Caco-2 (cell line): ENCODE measurements around the gene NCKIPSD. TPM values are rescaled to one million over a fixed set of nuclear protein-coding genes. Genes with fewer than 3 reads are reported as not detected.

Experiments used
- BruUV-seq: library from RNA; stranded (reverse); fragments of 400-500 nt; replicated peaks from 2 replicates; lab custom pipeline; 2021; lab: Mats Ljungman, UMichigan
- CTCF ChIA-PET: fragments of 300-600 bp; sonication (Branson Sonifier 250); formaldehyde crosslinking; loops from one replicate; lab custom pipeline; 2022; ENCODE audit warnings: antibody characterized with exemption; lab: Charles Lee
- POLR2A ChIA-PET: fragments of 300-600 bp; sonication (Branson Sonifier 250); formaldehyde crosslinking; loops from one replicate; lab custom pipeline; 2022; ENCODE audit warnings: antibody characterized with exemption; lab: Charles Lee
- DNase-seq, 2 experiments: peaks; one replicate each; pipeline versions ENCODE4 v3.0.0 to v3.0.0-alpha.2; 2020 to 2022
- H3K27me3 ChIP-seq: replicated peaks from 2 replicates; pipeline ENCODE4 v1.6.0; 2011; ENCODE audit warnings: low read length; ENCODE audit not compliant: control insufficient read depth, insufficient read depth
- H3K36me3 ChIP-seq: 2 replicates; pipeline ENCODE4 v1.5.1; 2011; ENCODE audit warnings: low read length; ENCODE audit not compliant: control insufficient read depth, insufficient read depth
- H3K4me1 ChIP-seq: fragments of 250-450 bp; sonication (Bioruptor Pico); 2 replicates; pipeline ENCODE4 v1.5.1; 2020; ENCODE audit warnings: mild to moderate bottlenecking
- H3K4me3 ChIP-seq: 2 replicates; pipeline ENCODE4 v1.5.1; 2011; ENCODE audit warnings: low read depth, mild to moderate bottlenecking, control low read depth, low read length
- H3K9me3 ChIP-seq: fragments of 250-450 bp; sonication (Bioruptor Pico); 2 replicates; pipeline ENCODE4 v1.5.1; 2020; ENCODE audit warnings: mild to moderate bottlenecking, moderate library complexity
- H3K27ac Mint-ChIP-seq: one replicate; pipeline ENCODE4 v1.8.0; 2022; ENCODE audit warnings: mixed read lengths; ENCODE audit not compliant: unreplicated experiment
- H3K27me3 Mint-ChIP-seq: one replicate; pipeline ENCODE4 v1.8.0; 2022; ENCODE audit warnings: mixed read lengths; ENCODE audit not compliant: insufficient read depth, unreplicated experiment
- H3K36me3 Mint-ChIP-seq: one replicate; pipeline ENCODE4 v1.8.0; 2022; ENCODE audit warnings: mild to moderate bottlenecking, mixed read lengths; ENCODE audit not compliant: insufficient read depth, unreplicated experiment
- H3K4me1 Mint-ChIP-seq: one replicate; pipeline ENCODE4 v1.8.0; 2022; ENCODE audit warnings: low read depth, mixed read lengths; ENCODE audit not compliant: unreplicated experiment
- H3K4me3 Mint-ChIP-seq: one replicate; pipeline ENCODE4 v1.8.0; 2022; ENCODE audit warnings: mild to moderate bottlenecking, moderate library complexity, mixed read lengths; ENCODE audit not compliant: unreplicated experiment
- H3K9me3 Mint-ChIP-seq: one replicate; pipeline ENCODE4 v1.8.0; 2022; ENCODE audit warnings: mixed read lengths; ENCODE audit not compliant: unreplicated experiment
- intact Hi-C: fragments of 100-400 bp; cut with micrococcal nuclease; formaldehyde crosslinking; loops from one replicate; pipeline ENCODE4 v1.10.0; 2022; ENCODE audit not compliant: unreplicated experiment
- total RNA-seq: library from RNA; stranded (reverse); gene quantifications from 2 replicates; pipeline ENCODE4 v1.2.3, GENCODE V29; 2022
- TF ChIP-seq, protein P1 (sequence below), 2 experiments: fragments of 200-600 bp in 1 of 2; IDR thresholded peaks; 1 replicate in 1 of 2; 2 replicates in 1 of 2; pipeline versions ENCODE4 v1.5.1 to v1.8.0; 2011 to 2022; ENCODE audit warnings: antibody characterized with exemption in 1 of 2, control low read depth in 1 of 2, inconsistent platforms in 1 of 2, low read depth in 1 of 2, low read length in 1 of 2, mild to moderate bottlenecking in 1 of 2, moderate library complexity in 1 of 2; ENCODE audit not compliant: insufficient read depth in 1 of 2, severe bottlenecking in 1 of 2, unreplicated experiment in 1 of 2

NCKIPSD gene
- total RNA-seq, 1 experiment from 2014 or later: 30.2 TPM

DNA sequence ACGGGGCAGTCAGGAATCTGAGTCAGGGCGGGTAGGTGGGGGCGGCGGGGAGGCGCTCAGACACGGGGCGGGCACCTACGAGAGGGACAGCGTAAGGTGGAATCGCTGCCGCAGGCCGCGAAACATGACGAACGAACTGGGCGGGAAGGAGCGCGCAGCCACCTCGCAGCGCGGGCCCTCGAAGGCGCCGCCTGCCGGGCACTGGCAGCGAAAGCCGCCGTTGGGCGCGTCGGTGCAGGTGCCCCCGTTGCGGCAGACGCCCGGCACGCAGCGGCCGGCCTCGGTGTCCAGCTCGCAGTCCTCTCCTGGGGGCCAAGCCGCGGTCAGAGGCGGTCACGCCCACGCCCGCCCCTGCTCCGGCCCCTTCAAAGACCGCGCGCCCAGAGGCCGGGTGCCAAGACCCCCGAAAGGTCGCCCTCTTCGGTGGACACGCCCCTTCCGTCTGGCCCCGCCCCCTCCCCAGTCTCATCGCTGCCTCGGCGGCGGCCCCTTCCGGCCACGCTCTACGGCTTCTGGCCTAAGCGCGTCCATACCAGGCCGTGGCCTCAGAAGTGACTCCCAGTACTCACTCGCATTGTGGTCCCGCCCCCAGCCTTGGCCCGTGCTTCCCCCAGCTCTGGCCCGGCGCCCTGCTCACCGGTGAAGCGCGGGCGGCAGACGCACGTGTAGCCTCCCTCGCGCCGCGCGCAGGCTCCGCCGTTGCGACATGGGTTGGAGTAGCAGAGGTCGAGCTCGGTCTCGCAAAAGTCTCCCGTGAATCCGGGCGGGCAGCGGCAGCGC lies 29.5 kb downstream of the NCKIPSD start:
- H3K27me3 Mint-ChIP-seq: no peaks in the 10 kb centered on the region
- H3K4me1 Mint-ChIP-seq: no peaks in the 10 kb centered on the region
- H3K9me3 ChIP-seq: no peaks in the 10 kb centered on the region
- no peaks in the 10 kb centered on the region for H3K27me3 ChIP-seq
- H3K4me3 ChIP-seq: no peak overlapping the region
- H3K4me1 ChIP-seq: no peaks in the 10 kb centered on the region
- TF ChIP-seq, protein P1, sequence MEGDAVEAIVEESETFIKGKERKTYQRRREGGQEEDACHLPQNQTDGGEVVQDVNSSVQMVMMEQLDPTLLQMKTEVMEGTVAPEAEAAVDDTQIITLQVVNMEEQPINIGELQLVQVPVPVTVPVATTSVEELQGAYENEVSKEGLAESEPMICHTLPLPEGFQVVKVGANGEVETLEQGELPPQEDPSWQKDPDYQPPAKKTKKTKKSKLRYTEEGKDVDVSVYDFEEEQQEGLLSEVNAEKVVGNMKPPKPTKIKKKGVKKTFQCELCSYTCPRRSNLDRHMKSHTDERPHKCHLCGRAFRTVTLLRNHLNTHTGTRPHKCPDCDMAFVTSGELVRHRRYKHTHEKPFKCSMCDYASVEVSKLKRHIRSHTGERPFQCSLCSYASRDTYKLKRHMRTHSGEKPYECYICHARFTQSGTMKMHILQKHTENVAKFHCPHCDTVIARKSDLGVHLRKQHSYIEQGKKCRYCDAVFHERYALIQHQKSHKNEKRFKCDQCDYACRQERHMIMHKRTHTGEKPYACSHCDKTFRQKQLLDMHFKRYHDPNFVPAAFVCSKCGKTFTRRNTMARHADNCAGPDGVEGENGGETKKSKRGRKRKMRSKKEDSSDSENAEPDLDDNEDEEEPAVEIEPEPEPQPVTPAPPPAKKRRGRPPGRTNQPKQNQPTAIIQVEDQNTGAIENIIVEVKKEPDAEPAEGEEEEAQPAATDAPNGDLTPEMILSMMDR (IDR thresholded peaks at IDR 0.05; ENCODE audit: insufficient read depth in 1 of 2, low read depth in 1 of 2, low read length in 1 of 2, severe bottlenecking in 1 of 2, unreplicated experiment in 1 of 2): no peak
- BruUV-seq: no TSS peak
- H3K4me3 Mint-ChIP-seq: no peak overlapping the region
- no peak overlapping the region for H3K27ac Mint-ChIP-seq
- H3K36me3 ChIP-seq: peaks cover 11% of the 10 kb centered on the region
- H3K36me3 Mint-ChIP-seq: peaks cover 77% of the 10 kb centered on the region
- CTCF ChIA-PET: no interaction called here
- POLR2A ChIA-PET: no interaction called here
- intact Hi-C loops: no loop called here
- H3K9me3 Mint-ChIP-seq: no peaks in the 10 kb centered on the region
- no peak for DNase-seq

DNA sequence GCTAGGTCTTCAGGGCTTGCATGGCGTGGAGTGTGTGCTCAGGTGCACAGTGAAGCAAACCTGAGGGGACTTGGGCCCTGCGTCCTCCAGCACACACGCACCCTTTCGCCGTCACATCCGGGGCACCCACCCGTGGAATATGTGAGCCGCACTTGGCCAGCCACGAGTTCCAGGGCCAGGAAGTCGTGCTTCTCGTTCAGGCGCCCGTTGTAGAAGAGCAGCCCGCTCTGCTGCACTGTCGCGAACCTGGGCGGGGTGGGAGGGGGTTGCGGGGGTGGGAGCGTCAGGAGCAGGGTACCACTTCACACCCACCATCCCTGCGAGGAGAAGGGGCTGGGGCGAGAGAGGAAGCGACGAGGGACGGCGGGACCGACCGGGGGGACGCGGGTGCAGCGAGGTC lies 30.1 kb downstream of the NCKIPSD start:
- H3K36me3 ChIP-seq: peaks cover 11% of the 10 kb centered on the region
- Mint-ChIP-seq H3K4me1 (no peaks in the 10 kb centered on the region), H3K9me3 (no peaks in the 10 kb centered on the region), H3K36me3 (peaks cover 76% of the 10 kb centered on the region), H3K27me3 (no peaks in the 10 kb centered on the region), H3K4me3 (no peak overlapping the region), H3K27ac (no peak overlapping the region)
- TF ChIP-seq, protein P1 (IDR thresholded peaks at IDR 0.05; ENCODE audit: insufficient read depth in 1 of 2, low read depth in 1 of 2, low read length in 1 of 2, severe bottlenecking in 1 of 2, unreplicated experiment in 1 of 2): no peak
- H3K4me1 ChIP-seq: no peaks in the 10 kb centered on the region
- H3K9me3 ChIP-seq: no peaks in the 10 kb centered on the region
- H3K27me3 ChIP-seq: no peaks in the 10 kb centered on the region
- intact Hi-C loops: no loop called here
- no peak for DNase-seq
- no TSS peak for BruUV-seq
- CTCF ChIA-PET: no interaction called here
- no peak overlapping the region for H3K4me3 ChIP-seq
- POLR2A ChIA-PET: no interaction called here

DNA sequence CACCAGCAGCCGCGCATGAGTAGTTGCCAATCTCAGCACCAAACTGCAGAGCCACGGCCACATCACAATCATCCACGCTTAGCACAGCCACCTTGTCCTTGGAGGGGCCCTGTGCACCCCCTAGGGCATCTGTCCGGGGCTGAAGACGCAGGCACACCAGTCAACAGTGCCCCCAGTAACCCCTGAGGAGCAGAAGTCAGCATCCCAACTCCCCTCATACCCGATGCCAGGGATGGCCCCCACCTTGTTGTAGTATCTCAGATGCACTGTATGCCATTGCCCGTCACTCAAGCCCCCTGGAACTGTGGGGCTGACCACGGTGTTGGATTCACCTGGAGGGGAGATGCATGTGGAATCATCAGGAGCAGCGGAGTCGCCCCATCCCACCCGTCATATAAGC lies 30.7 kb downstream of the NCKIPSD start:
- Histone ChIP-seq H3K4me3 (no peak overlapping the region), H3K9me3 (no peaks in the 10 kb centered on the region), H3K4me1 (no peaks in the 10 kb centered on the region), H3K36me3 (peaks cover 7% of the 10 kb centered on the region), H3K27me3 (no peaks in the 10 kb centered on the region)
- BruUV-seq: no TSS peak
- H3K27me3 Mint-ChIP-seq: no peaks in the 10 kb centered on the region
- peak overlapping the region; percentile 35 for H3K27ac Mint-ChIP-seq
- H3K4me3 Mint-ChIP-seq: no peak overlapping the region
- H3K4me1 Mint-ChIP-seq: no peaks in the 10 kb centered on the region
- H3K9me3 Mint-ChIP-seq: no peaks in the 10 kb centered on the region
- no peak for DNase-seq
- H3K36me3 Mint-ChIP-seq: peaks cover 70% of the 10 kb centered on the region
- intact Hi-C loops: no loop called here
- TF ChIP-seq, protein P1 (IDR thresholded peaks at IDR 0.05; ENCODE audit: insufficient read depth in 1 of 2, low read depth in 1 of 2, low read length in 1 of 2, severe bottlenecking in 1 of 2, unreplicated experiment in 1 of 2): no peak
- ChIA-PET CTCF (no interaction called here), POLR2A (no interaction called here)
